Tibial nerve (tissue), 4 donors: ENCODE results near the gene MACIR. TPM values are rescaled to one million over a fixed set of nuclear protein-coding genes. Genes with fewer than 3 reads are reported as not detected.

Experiments
- DNase-seq, 2 donors: peaks; one replicate each; pipeline ENCODE4 v3.0.0-alpha.2; 2019; ENCODE audit warnings: low spot score in 2 of 2
- H3K27ac ChIP-seq, 4 donors: fragments of 200-600 bp; sonication (generic) in 3 of 4; one replicate each; pipeline ENCODE4 v1.5.1; 2017 to 2019; ENCODE audit warnings: mild to moderate bottlenecking in 1 of 4
- H3K27me3 ChIP-seq, 2 donors: fragments of 200-600 bp; sonication (generic) in 1 of 2; one replicate each; pipeline versions ENCODE4 v1.5.1 to v1.6.0; 2017 to 2019
- H3K36me3 ChIP-seq, 3 donors: fragments of 200-600 bp; sonication (generic); one replicate each; pipeline ENCODE4 v1.5.1; 2018 to 2019
- H3K4me1 ChIP-seq, 4 donors: fragments of 200-600 bp; sonication (generic) in 3 of 4; one replicate each; pipeline ENCODE4 v1.5.1; 2017 to 2019
- H3K4me3 ChIP-seq, 4 donors: fragments of 200-600 bp; sonication (generic) in 3 of 4; one replicate each; pipeline ENCODE4 v1.5.1; 2017 to 2019; ENCODE audit warnings: mild to moderate bottlenecking in 1 of 4, moderate library complexity in 1 of 4
- H3K9me3 ChIP-seq, 4 donors: fragments of 200-600 bp; sonication (generic) in 3 of 4; one replicate each; pipeline ENCODE4 v1.5.1; 2017 to 2019
- EP300 ChIP-seq, 2 donors: sonication (generic); formaldehyde crosslinking; IDR thresholded peaks; one replicate each; pipeline ENCODE4 v1.6.1; 2017; ENCODE audit warnings: antibody characterized with exemption in 2 of 2, mild to moderate bottlenecking in 1 of 2
- POLR2A ChIP-seq, 2 donors: fragments of 450-650 bp; IDR thresholded peaks; one replicate each; pipeline ENCODE4 v1.6.1; 2017; ENCODE audit warnings: antibody characterized with exemption in 2 of 2, mild to moderate bottlenecking in 2 of 2, moderate library complexity in 2 of 2
- WGBS, 2 donors: methylation state at CpG; one replicate each; pipeline ENCODE4 v1.1.5; 2018; 5-methylcytosine and 5-hydroxymethylcytosine counted together
- total RNA-seq, 4 donors: library from RNA; depleted of rRNA; stranded (reverse); fragments of >200 nt; gene quantifications; one replicate each; pipeline ENCODE4 v1.1.0, GENCODE V29; 2016
- TF ChIP-seq, protein P1 (sequence below), 5 experiments: fragments of 200-600 bp in 3 of 5; fragments of 450-650 bp in 2 of 5; sonication (generic) in 3 of 5; IDR thresholded peaks; one replicate each; pipeline ENCODE4 v1.5.1; 2016 to 2019; ENCODE audit warnings: antibody characterized with exemption in 5 of 5, mild to moderate bottlenecking in 3 of 5, moderate library complexity in 2 of 5

Gene MACIR
- total RNA-seq, 4 donors from 2014 or later: 12.7 to 24.1 (median 17.1) TPM

DNA sequence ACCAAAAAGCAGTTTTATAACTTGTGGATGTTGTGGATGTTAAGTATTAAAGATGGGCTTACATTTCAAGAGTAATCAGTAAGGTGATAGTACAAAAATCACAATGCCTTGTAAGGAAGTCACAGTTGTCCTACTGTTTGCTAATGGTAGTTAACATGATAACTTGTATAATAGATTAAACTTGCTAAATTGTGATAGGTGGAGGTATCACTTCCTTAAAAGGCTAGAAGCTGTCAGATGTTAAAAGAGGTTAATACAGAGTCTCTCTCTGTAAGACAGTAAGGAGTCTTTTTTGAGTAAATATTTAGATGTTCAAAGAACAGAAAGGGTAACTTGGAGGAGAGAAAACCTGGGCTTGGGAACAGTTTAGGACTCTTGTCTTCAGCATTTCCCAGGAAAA is 14.2 kb upstream of the MACIR start:
- Histone ChIP-seq H3K27ac (no peak overlapping the region), H3K4me3 (no peak overlapping the region)
- TF ChIP-seq, protein P1, sequence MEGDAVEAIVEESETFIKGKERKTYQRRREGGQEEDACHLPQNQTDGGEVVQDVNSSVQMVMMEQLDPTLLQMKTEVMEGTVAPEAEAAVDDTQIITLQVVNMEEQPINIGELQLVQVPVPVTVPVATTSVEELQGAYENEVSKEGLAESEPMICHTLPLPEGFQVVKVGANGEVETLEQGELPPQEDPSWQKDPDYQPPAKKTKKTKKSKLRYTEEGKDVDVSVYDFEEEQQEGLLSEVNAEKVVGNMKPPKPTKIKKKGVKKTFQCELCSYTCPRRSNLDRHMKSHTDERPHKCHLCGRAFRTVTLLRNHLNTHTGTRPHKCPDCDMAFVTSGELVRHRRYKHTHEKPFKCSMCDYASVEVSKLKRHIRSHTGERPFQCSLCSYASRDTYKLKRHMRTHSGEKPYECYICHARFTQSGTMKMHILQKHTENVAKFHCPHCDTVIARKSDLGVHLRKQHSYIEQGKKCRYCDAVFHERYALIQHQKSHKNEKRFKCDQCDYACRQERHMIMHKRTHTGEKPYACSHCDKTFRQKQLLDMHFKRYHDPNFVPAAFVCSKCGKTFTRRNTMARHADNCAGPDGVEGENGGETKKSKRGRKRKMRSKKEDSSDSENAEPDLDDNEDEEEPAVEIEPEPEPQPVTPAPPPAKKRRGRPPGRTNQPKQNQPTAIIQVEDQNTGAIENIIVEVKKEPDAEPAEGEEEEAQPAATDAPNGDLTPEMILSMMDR (IDR thresholded peaks at IDR 0.05): no peak
- no peak for TF ChIP-seq POLR2A (IDR thresholded peaks at IDR 0.05)
- no peak for TF ChIP-seq EP300 (IDR thresholded peaks at IDR 0.05)

DNA sequence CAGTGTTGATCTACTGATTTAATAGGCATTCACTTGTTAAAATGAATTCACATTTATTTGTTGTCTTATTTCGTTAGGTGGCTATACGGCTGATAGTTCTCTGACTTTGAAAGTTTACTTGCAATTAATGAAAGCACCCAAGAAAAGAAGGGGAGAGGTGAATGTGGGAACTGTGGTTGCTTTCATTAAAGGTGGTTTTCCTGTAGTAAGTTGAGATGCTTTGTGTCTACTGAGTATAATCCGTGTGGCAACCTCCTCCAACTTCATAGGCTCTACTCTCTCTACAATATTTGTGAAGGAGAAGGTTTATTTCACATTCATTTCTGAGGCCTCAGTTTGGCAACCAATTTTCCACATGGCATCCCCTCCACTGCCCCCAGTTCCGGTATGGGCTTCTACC is 12.8 kb upstream of the MACIR start:
- no peak for DNase-seq
- no peak for TF ChIP-seq EP300 (IDR thresholded peaks at IDR 0.05)
- TF ChIP-seq POLR2A (IDR thresholded peaks at IDR 0.05): no peak
- TF ChIP-seq, protein P1 (IDR thresholded peaks at IDR 0.05): no peak
- WGBS, 2 donors: 87 to 93% methylated on average over 4 of the region's 4 CpGs
- no peaks in the 10 kb centered on the region for H3K9me3 ChIP-seq
- H3K4me1 ChIP-seq: no peaks in the 10 kb centered on the region
- H3K27ac ChIP-seq: no peak overlapping the region
- no peak overlapping the region for H3K4me3 ChIP-seq
- no peaks in the 10 kb centered on the region for H3K27me3 ChIP-seq
- H3K36me3 ChIP-seq: no peaks in the 10 kb centered on the region

More for the DNA sequence above, 14.2 kb upstream of the MACIR start:
- Histone ChIP-seq H3K4me1 (no peaks in the 10 kb centered on the region), H3K9me3 (peaks cover 0 to 7% (median 2%) of the 10 kb centered on the region in 4 donors), H3K36me3 (no peaks in the 10 kb centered on the region), H3K27me3 (no peaks in the 10 kb centered on the region)
- no peak for DNase-seq

DNA sequence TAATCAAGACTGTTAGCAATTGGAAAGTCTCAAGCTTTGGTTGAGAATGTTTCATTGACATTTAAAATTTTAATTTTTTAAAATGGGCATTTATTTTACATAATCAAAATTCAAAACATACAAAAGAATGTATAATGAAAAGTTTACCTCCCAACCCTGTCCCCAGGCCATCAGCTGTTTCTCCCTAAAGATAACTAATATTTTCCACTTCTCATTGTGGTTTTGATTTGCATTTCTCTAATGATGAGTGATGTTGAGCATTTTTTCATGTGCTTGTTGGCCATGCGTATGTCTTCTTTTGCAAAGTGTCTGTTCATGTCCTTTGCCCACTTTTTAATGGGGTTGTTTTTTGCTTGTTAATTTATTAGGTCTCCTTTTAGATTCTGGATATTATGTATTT is 11.4 kb upstream of the MACIR start:
- 94 to 95% methylated on average over 1 of the region's 1 CpG for WGBS, 2 donors
- no peaks in the 10 kb centered on the region for H3K9me3 ChIP-seq
- DNase-seq: no peak
- no peak overlapping the region for H3K27ac ChIP-seq
- H3K4me3 ChIP-seq: no peak overlapping the region
- H3K27me3 ChIP-seq: no peaks in the 10 kb centered on the region
- TF ChIP-seq POLR2A (IDR thresholded peaks at IDR 0.05): no peak
- TF ChIP-seq EP300 (IDR thresholded peaks at IDR 0.05): no peak
- TF ChIP-seq, protein P1 (IDR thresholded peaks at IDR 0.05): no peak
- H3K4me1 ChIP-seq: no peaks in the 10 kb centered on the region
- H3K36me3 ChIP-seq: no peaks in the 10 kb centered on the region

DNA sequence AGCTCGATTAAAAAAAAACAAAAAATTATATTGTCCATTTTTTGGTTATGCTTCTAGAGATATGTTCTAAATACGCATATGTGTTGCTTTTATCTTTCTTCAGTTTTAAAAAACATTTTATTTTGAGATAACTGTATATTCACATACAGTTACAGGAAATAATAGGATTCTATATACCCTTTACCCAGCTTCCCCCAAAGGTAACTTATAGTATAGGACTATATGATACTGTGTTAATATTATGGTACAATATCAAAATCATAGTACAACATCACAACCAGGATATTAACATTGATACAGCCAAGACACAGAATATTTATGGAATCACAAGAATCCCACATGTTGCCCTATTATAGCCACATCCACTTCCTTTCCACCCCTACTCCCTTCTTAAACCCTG is 9.5 kb upstream of the MACIR start:
- TF ChIP-seq, protein P1 (IDR thresholded peaks at IDR 0.05): no peak
- TF ChIP-seq EP300 (IDR thresholded peaks at IDR 0.05) (no peak), POLR2A (IDR thresholded peaks at IDR 0.05) (no peak)
- Histone ChIP-seq H3K4me1 (no peaks in the 10 kb centered on the region), H3K27me3 (no peaks in the 10 kb centered on the region), H3K9me3 (no peaks in the 10 kb centered on the region), H3K36me3 (no peaks in the 10 kb centered on the region), H3K4me3 (no peak overlapping the region), H3K27ac (no peak overlapping the region)
- WGBS, 2 donors: 92 to 96% methylated on average over 2 of the region's 2 CpGs
- DNase-seq: no peak

DNA sequence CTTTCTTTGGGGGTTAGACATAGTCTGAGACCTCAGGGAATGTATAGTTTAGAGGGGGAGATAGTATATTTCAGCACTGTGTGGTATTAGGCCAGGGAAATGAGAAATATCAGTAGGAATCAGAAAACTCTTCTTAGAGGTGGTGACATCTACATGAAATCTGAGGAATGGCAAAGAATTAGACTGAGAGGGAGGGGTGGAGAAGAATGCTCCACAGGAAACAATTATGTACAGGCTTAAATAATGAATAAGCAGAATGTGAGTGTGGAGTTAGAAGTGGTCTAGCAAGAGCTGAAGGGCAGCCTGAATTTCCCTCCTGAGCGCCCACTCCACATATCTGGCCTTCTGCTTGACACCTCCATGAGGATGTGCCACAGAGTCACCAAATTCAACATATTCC is 3.6 kb upstream of the MACIR start:
- WGBS, 2 donors: 45 to 88% methylated on average over 1 of the region's 1 CpG
- no peaks in the 10 kb centered on the region for H3K9me3 ChIP-seq
- no peak overlapping the region for H3K4me3 ChIP-seq
- no peak for DNase-seq
- H3K4me1 ChIP-seq: peaks cover 0 to 11% (median 0%) of the 10 kb centered on the region in 4 donors
- H3K27me3 ChIP-seq: no peaks in the 10 kb centered on the region
- H3K27ac ChIP-seq: no peak overlapping the region
- H3K36me3 ChIP-seq: no peaks in the 10 kb centered on the region
- no peak for TF ChIP-seq EP300 (IDR thresholded peaks at IDR 0.05)
- TF ChIP-seq, protein P1 (IDR thresholded peaks at IDR 0.05): no peak
